Measurements from ENCODE around the gene TAF1B.
A peak's percentile ranks its signal among the peaks of the same experiment; 100 is the strongest.
"Not testable (repeated sequence)": the region's sequence is repeated elsewhere in the genome, so short reads cannot be mapped to it uniquely, and the experiment has no call there.

Gene TAF1B

GRCh38 chr2:9844576-9844975 is 1.3 kb downstream of the TAF1B start:
- Histone ChIP-seq H3K9me3 (no peaks in the 10 kb centered on the region), H3K4me3 (ENCODE audit: low read depth, low read length) (peak overlapping the region; percentile 85), H3K36me3 (peaks cover 35% of the 10 kb centered on the region), H3K4me1 (no peaks in the 10 kb centered on the region), H3K27me3 (no peaks in the 10 kb centered on the region)
- no peak for TF ChIP-seq CTCF (IDR thresholded peaks at IDR 0.05; ENCODE audit: low read depth, low read length)
- no peak for DNase-seq

- H3K27me3 ChIP-seq, result no peaks in the 10 kb centered on the region
- H3K9me3 ChIP-seq, result no peaks in the 10 kb centered on the region
- peaks cover 55% of the 10 kb centered on the region for H3K36me3 ChIP-seq
- TF ChIP-seq CTCF (IDR thresholded peaks at IDR 0.05; ENCODE audit: low read depth, low read length), result no peak
- H3K4me1 ChIP-seq, result no peaks in the 10 kb centered on the region
- no peak overlapping the region for H3K4me3 ChIP-seq (ENCODE audit: low read depth, low read length)
- no peak for DNase-seq
Measured at GRCh38 chr2:9846554-9846953, 3.3 kb downstream of the TAF1B start.

GRCh38 chr2:9847140-9847539 is 3.9 kb downstream of the TAF1B start:
- H3K36me3 ChIP-seq, result peaks cover 61% of the 10 kb centered on the region

GRCh38 chr2:9852881-9853280 is 9.6 kb downstream of the TAF1B start:
- Histone ChIP-seq H3K4me1 (no peaks in the 10 kb centered on the region), H3K27me3 (no peaks in the 10 kb centered on the region), H3K36me3 (peaks cover 92% of the 10 kb centered on the region), H3K9me3 (peaks cover 2% of the 10 kb centered on the region; the same call in 1 of the 2 replicates), H3K4me3 (ENCODE audit: low read depth, low read length) (no peak overlapping the region)
- DNase-seq, result no peak
- no peak for TF ChIP-seq CTCF (IDR thresholded peaks at IDR 0.05; ENCODE audit: low read depth, low read length)

More at GRCh38 chr2:9847140-9847539, 3.9 kb downstream of the TAF1B start:
- no peaks in the 10 kb centered on the region for H3K27me3 ChIP-seq
- TF ChIP-seq CTCF (IDR thresholded peaks at IDR 0.05; ENCODE audit: low read depth, low read length), result no peak
- H3K9me3 ChIP-seq, result no peaks in the 10 kb centered on the region
- no peak for DNase-seq
- no peak overlapping the region for H3K4me3 ChIP-seq (ENCODE audit: low read depth, low read length)
- no peaks in the 10 kb centered on the region for H3K4me1 ChIP-seq

GRCh38 chr2:9857814-9858729 is 14.8 kb downstream of the TAF1B start:
- H3K4me1 ChIP-seq, result no peaks in the 10 kb centered on the region
- no peak overlapping the region for H3K4me3 ChIP-seq (ENCODE audit: low read depth, low read length)
- TF ChIP-seq CTCF (IDR thresholded peaks at IDR 0.05; ENCODE audit: low read depth, low read length), result no peak
- peaks cover 74% of the 10 kb centered on the region for H3K36me3 ChIP-seq
- no peak for DNase-seq
- H3K9me3 ChIP-seq, result peaks cover 7% of the 10 kb centered on the region
- H3K27me3 ChIP-seq, result no peaks in the 10 kb centered on the region

- H3K9me3 ChIP-seq, result peaks cover 7% of the 10 kb centered on the region
- no peak for DNase-seq
- H3K36me3 ChIP-seq, result peaks cover 68% of the 10 kb centered on the region
- no peak for TF ChIP-seq CTCF (IDR thresholded peaks at IDR 0.05; ENCODE audit: low read depth, low read length)
- no peak overlapping the region for H3K4me3 ChIP-seq (ENCODE audit: low read depth, low read length)
- H3K4me1 ChIP-seq, result no peaks in the 10 kb centered on the region
- no peaks in the 10 kb centered on the region for H3K27me3 ChIP-seq
Measured at GRCh38 chr2:9858730-9859068, 15.4 kb downstream of the TAF1B start.

GRCh38 chr2:9860922-9861580 is 17.8 kb downstream of the TAF1B start:
- not testable (repeated sequence) for H3K4me3 ChIP-seq (ENCODE audit: low read depth, low read length); H3K4me1 ChIP-seq; H3K27me3 ChIP-seq; DNase-seq; H3K9me3 ChIP-seq
- peaks cover 45% of the 10 kb centered on the region for H3K36me3 ChIP-seq

Data from BE2C (cell line).